ENCODE data around the gene RRBP1.

- TF ChIP-seq POLR2A (IDR thresholded peaks at IDR 0.05) (no peak), CTCF (IDR thresholded peaks at IDR 0.05) (no peak)
These were observed 62.5 kb downstream of the RRBP1 start for GRCh38 chr20:17619351-17620093.
